ENCODE data around the gene PPP1R16B. TPM values are rescaled to one million over a fixed set of nuclear protein-coding genes. Genes with fewer than 3 reads are reported as not detected.
"Not testable (repeated sequence)": the region's sequence is repeated elsewhere in the genome, so short reads cannot be mapped to it uniquely, and the experiment has no call there.

Gene PPP1R16B
- total RNA-seq, 1 donor from 2014 or later: not detected

DNA sequence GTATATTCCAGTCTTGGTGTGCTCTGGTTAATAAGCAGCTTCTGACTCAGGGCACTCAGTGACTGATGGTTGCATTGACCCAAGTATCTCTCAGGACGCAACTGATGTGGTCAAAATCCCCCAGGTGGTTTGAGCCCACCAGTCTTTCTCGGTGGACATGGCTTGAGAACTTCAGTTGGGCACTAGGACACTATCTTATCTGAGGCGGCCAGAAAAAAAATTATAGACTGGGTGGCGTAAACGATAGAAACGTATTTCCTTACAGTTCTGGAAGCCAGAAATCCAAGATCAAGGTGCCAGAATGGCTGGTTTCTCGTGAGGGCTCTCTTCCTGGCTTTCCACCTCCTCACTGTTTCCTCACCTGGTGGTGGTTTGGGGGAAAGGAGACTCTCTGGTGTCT lies 52.2 kb downstream of the PPP1R16B start:
- Mint-ChIP-seq H3K4me1 (ENCODE audit: unreplicated experiment) (no peaks in the 10 kb centered on the region), H3K9me3 (ENCODE audit: unreplicated experiment) (no peaks in the 10 kb centered on the region), H3K4me3 (ENCODE audit: unreplicated experiment) (no peak overlapping the region), H3K27ac (ENCODE audit: unreplicated experiment) (no peak overlapping the region), H3K36me3 (ENCODE audit: unreplicated experiment) (no peaks in the 10 kb centered on the region), H3K27me3 (ENCODE audit: unreplicated experiment) (peaks cover 11% of the 10 kb centered on the region)
- TF ChIP-seq, protein P1, sequence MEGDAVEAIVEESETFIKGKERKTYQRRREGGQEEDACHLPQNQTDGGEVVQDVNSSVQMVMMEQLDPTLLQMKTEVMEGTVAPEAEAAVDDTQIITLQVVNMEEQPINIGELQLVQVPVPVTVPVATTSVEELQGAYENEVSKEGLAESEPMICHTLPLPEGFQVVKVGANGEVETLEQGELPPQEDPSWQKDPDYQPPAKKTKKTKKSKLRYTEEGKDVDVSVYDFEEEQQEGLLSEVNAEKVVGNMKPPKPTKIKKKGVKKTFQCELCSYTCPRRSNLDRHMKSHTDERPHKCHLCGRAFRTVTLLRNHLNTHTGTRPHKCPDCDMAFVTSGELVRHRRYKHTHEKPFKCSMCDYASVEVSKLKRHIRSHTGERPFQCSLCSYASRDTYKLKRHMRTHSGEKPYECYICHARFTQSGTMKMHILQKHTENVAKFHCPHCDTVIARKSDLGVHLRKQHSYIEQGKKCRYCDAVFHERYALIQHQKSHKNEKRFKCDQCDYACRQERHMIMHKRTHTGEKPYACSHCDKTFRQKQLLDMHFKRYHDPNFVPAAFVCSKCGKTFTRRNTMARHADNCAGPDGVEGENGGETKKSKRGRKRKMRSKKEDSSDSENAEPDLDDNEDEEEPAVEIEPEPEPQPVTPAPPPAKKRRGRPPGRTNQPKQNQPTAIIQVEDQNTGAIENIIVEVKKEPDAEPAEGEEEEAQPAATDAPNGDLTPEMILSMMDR (IDR thresholded peaks at IDR 0.05): no peak
- no peak for DNase-seq (ENCODE audit: extremely low spot score, unreplicated experiment)

DNA sequence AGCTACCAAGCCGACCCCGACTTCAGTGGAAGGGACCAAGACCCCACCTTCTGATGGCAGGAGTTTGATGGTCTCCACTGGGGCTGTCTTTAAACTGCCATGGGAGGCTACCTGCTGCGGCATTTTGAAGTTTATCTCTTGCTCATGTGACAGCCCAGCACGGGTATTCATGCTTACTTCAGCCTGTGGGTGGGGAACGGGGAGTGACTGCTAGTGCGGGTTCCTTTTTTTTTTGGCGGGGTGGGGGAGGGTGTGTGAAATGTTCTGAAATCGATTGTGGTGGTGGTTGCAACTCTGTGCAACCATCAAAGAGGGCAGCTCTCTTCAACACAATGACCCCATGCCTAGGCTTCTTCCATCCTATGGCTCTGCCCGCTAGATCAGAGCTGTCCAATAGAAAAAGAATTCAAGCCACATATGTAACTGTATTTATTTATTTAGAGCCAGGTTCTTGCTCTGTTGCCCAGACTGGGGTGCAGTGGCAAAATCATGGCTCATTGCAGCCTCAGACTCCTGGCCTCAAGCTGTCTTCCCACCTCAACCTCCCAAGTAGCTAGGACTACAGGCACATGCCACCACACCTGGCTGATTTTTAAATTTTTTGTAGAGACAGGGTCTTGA lies 53.7 kb downstream of the PPP1R16B start:
- DNase-seq (ENCODE audit: extremely low spot score, unreplicated experiment): no peak
- TF ChIP-seq, protein P1 (IDR thresholded peaks at IDR 0.05): no peak
- no peak overlapping the region for H3K27ac Mint-ChIP-seq (ENCODE audit: unreplicated experiment)
- no peaks in the 10 kb centered on the region for H3K9me3 Mint-ChIP-seq (ENCODE audit: unreplicated experiment)
- no peaks in the 10 kb centered on the region for H3K36me3 Mint-ChIP-seq (ENCODE audit: unreplicated experiment)
- H3K27me3 Mint-ChIP-seq (ENCODE audit: unreplicated experiment): peaks cover 11% of the 10 kb centered on the region
- H3K4me3 Mint-ChIP-seq (ENCODE audit: unreplicated experiment): no peak overlapping the region
- H3K4me1 Mint-ChIP-seq (ENCODE audit: unreplicated experiment): no peaks in the 10 kb centered on the region

DNA sequence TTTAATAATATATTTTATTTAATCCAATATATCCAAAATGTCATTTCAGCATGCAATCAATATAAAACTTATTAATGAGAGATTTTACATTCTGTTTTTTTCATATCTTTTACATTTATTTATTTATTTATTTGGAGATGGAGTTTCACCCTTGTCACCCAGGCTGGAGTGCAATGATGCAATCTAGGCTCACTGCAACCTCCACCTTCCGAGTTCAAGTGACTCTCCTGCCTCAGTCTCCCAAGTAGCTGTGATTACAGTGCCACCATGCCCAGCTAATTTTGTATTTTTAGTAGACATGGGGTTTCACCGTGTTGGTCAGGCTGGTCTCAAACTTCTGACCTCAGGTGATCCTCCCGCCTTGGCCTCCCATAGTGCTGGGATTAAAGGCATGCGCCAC lies 54.4 kb downstream of the PPP1R16B start:
- DNase-seq (ENCODE audit: extremely low spot score, unreplicated experiment); H3K27ac Mint-ChIP-seq (ENCODE audit: unreplicated experiment); H3K9me3 Mint-ChIP-seq (ENCODE audit: unreplicated experiment); H3K4me3 Mint-ChIP-seq (ENCODE audit: unreplicated experiment); H3K36me3 Mint-ChIP-seq (ENCODE audit: unreplicated experiment); H3K4me1 Mint-ChIP-seq (ENCODE audit: unreplicated experiment): not testable (repeated sequence)
- peaks cover 11% of the 10 kb centered on the region for H3K27me3 Mint-ChIP-seq (ENCODE audit: unreplicated experiment)

DNA sequence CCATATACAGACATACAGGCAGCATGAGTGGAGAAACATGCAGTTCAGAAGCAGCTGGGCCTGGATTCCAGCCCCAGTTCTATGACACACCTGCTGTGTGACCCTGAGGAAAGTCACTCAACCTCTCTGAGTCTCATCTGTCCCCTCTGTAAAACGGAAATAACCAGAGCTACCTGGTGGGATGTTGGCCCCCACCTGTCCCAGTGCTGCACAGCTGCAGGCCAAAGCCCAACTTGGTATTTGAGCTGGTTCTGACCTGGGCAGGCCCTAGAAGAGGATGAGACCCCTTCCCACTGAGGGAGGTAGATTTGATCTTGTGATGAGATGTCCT lies 55.5 kb downstream of the PPP1R16B start:
- no peak for DNase-seq (ENCODE audit: extremely low spot score, unreplicated experiment)
- Mint-ChIP-seq H3K9me3 (ENCODE audit: unreplicated experiment) (no peaks in the 10 kb centered on the region), H3K27me3 (ENCODE audit: unreplicated experiment) (peaks cover 9% of the 10 kb centered on the region), H3K36me3 (ENCODE audit: unreplicated experiment) (no peaks in the 10 kb centered on the region), H3K4me3 (ENCODE audit: unreplicated experiment) (no peak overlapping the region), H3K27ac (ENCODE audit: unreplicated experiment) (no peak overlapping the region), H3K4me1 (ENCODE audit: unreplicated experiment) (no peaks in the 10 kb centered on the region)
- TF ChIP-seq, protein P1 (IDR thresholded peaks at IDR 0.05): no peak

DNA sequence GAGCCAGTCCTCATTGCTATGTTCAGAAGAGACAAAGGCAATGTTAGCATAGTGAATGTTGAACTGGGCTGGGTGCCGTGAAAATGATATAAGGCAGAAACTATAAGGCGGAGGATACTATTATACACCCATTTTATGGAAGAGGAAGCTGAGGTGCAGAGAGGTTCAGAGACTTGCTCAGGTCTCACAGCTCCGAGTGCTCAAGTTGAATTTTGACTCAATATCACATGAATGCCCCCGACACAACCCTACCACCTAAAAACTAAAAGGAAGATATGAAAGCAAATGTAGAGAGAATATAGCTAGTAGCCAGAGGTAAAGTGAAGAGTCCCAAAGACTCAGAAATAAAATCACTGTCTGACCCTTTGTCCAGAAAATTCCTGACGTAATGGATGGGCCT lies 56.7 kb downstream of the PPP1R16B start:
- H3K36me3 Mint-ChIP-seq (ENCODE audit: unreplicated experiment): no peaks in the 10 kb centered on the region
- H3K27me3 Mint-ChIP-seq (ENCODE audit: unreplicated experiment): peaks cover 8% of the 10 kb centered on the region
- H3K4me1 Mint-ChIP-seq (ENCODE audit: unreplicated experiment): no peaks in the 10 kb centered on the region
- H3K4me3 Mint-ChIP-seq (ENCODE audit: unreplicated experiment): no peak overlapping the region
- no peak for DNase-seq (ENCODE audit: extremely low spot score, unreplicated experiment)
- H3K9me3 Mint-ChIP-seq (ENCODE audit: unreplicated experiment): no peaks in the 10 kb centered on the region
- no peak overlapping the region for H3K27ac Mint-ChIP-seq (ENCODE audit: unreplicated experiment)
- TF ChIP-seq, protein P1 (IDR thresholded peaks at IDR 0.05): no peak
